Lower lobe of right lung (tissue), 2 donors: ENCODE measurements around the gene VKORC1L1. TPM values are rescaled to one million over a fixed set of nuclear protein-coding genes. Genes with fewer than 3 reads are reported as not detected.
"Not testable (repeated sequence)": the region's sequence is repeated elsewhere in the genome, so short reads cannot be mapped to it uniquely, and the experiment has no call there.

Experiments
- ATAC-seq, 2 donors: fragments of 200-7000 bp; cut with Tn5 transposase; one replicate each; pipeline ENCODE4 v1.9.1; 2020 to 2022; ENCODE audit warnings: mild to moderate bottlenecking in 2 of 2, moderate library complexity in 2 of 2
- DNase-seq: peaks from one replicate; pipeline ENCODE4 v3.0.0-alpha.2; 2020
- H3K27ac ChIP-seq: fragments of 200-600 bp; one replicate; pipeline ENCODE4 v1.8.0; 2022
- H3K27me3 ChIP-seq: fragments of 200-600 bp; one replicate; pipeline ENCODE4 v1.8.0; 2022; ENCODE audit warnings: low read depth
- H3K36me3 ChIP-seq: fragments of 200-600 bp; one replicate; pipeline ENCODE4 v1.8.0; 2022; ENCODE audit warnings: mild to moderate bottlenecking
- H3K4me1 ChIP-seq: fragments of 200-600 bp; one replicate; pipeline ENCODE4 v1.8.0; 2022
- H3K4me3 ChIP-seq: fragments of 200-600 bp; one replicate; pipeline ENCODE4 v1.8.0; 2022; ENCODE audit warnings: mild to moderate bottlenecking
- H3K9me3 ChIP-seq: fragments of 200-600 bp; one replicate; pipeline ENCODE4 v1.8.0; 2022
- CTCF ChIP-seq: fragments of 200-600 bp; IDR thresholded peaks from one replicate; pipeline ENCODE4 v1.8.0; 2022; ENCODE audit warnings: antibody characterized with exemption, mild to moderate bottlenecking
- intact Hi-C: fragments of 100-400 bp; cut with DNase I; formaldehyde crosslinking; loops from one replicate; pipeline ENCODE4 v1.11.0; 2022
- total RNA-seq: library from RNA; stranded (reverse); fragmentation: NEBNext Ultra II Directional; extraction: Animal tissue kit (Norgen Biotek cat#: 25700); gene quantifications from one replicate; pipeline ENCODE4 v1.2.1, GENCODE V29; 2021
- donor health status: DM: no; HTN: yes; CAD: no; lungs with severe emphysema.

Gene VKORC1L1
- total RNA-seq, 1 donor from 2014 or later = 35.2 TPM

GRCh38 chr7:65992526-65992925 is 119.7 kb downstream of the VKORC1L1 start:
- intact Hi-C loops = no loop called here
- Histone ChIP-seq H3K9me3 (no peaks in the 10 kb centered on the region), H3K27ac (no peak overlapping the region), H3K36me3 (no peaks in the 10 kb centered on the region), H3K27me3 (no peaks in the 10 kb centered on the region), H3K4me1 (no peaks in the 10 kb centered on the region), H3K4me3 (no peak overlapping the region)
- no peak for DNase-seq
- no peak for TF ChIP-seq CTCF
- no peak for ATAC-seq

GRCh38 chr7:65994984-65995383 is 122.1 kb downstream of the VKORC1L1 start:
- H3K27ac ChIP-seq, DNase-seq, ATAC-seq, H3K36me3 ChIP-seq, H3K9me3 ChIP-seq, intact Hi-C loops, H3K4me1 ChIP-seq, H3K27me3 ChIP-seq, H3K4me3 ChIP-seq: not testable (repeated sequence)

- H3K36me3 ChIP-seq, H3K9me3 ChIP-seq, H3K27ac ChIP-seq, intact Hi-C loops, H3K4me1 ChIP-seq, DNase-seq, H3K27me3 ChIP-seq, ATAC-seq, H3K4me3 ChIP-seq: not testable (repeated sequence)
These were observed 128.0 kb downstream of the VKORC1L1 start for GRCh38 chr7:66000823-66001417.

GRCh38 chr7:66005115-66005671 is 132.3 kb downstream of the VKORC1L1 start:
- ATAC-seq, H3K27ac ChIP-seq, H3K4me1 ChIP-seq, H3K27me3 ChIP-seq, H3K4me3 ChIP-seq, DNase-seq, H3K9me3 ChIP-seq, intact Hi-C loops, H3K36me3 ChIP-seq: not testable (repeated sequence)

GRCh38 chr7:66007232-66007631 is 134.4 kb downstream of the VKORC1L1 start:
- Histone ChIP-seq H3K4me3 (no peak overlapping the region), H3K27me3 (no peaks in the 10 kb centered on the region), H3K27ac (no peak overlapping the region), H3K36me3 (no peaks in the 10 kb centered on the region), H3K4me1 (no peaks in the 10 kb centered on the region), H3K9me3 (no peaks in the 10 kb centered on the region)
- ATAC-seq = no peak
- no peak for TF ChIP-seq CTCF
- DNase-seq = no peak
- intact Hi-C loops = no loop called here

Other genes with a start within 250 kb of the VKORC1L1 start
- 88.6 TPM for gene GUSB, start 109.1 kb downstream of the VKORC1L1 start, total RNA-seq
- 48.7 TPM for gene ASL, start 202.7 kb downstream of the VKORC1L1 start, total RNA-seq
- 35.5 TPM for gene CRCP, start 241.8 kb downstream of the VKORC1L1 start, total RNA-seq